ENCODE results near the gene SLC6A11.

DNA sequence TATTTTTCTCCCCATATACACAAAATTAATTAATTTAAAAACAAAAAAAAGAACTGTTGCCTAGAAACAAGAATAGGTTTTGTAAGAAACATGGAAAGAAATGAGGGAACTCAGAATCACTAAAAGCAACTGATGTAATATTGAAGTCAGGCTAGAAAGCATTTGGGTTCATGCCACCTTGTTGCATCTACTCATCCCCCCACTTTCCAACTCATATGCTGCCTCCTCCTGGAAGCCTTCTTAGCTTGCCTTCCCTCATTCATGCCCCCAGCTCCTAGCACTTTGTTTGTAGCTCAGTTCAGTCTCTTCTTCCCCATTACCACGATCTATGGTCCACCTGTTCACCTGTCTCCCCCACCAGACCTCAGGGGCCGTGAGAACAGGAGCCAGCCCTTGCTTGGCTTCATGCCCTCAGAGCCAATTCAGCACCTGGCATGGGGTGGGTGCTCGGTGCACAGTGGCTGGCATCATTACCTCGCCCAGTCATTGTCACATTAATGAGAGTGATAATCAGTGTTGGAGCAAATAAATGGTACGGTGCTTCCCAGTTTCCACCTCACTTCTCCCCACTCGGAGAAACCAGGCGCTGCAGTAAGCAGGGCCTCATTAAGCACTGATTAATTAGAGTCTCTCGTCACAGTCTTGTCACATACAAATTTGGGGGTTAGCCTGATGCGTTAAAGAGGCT lies 114.1 kb downstream of the SLC6A11 start:
- no peak for TF ChIP-seq POLR2A (IDR thresholded peaks at IDR 0.05)
- TF ChIP-seq, protein P1, sequence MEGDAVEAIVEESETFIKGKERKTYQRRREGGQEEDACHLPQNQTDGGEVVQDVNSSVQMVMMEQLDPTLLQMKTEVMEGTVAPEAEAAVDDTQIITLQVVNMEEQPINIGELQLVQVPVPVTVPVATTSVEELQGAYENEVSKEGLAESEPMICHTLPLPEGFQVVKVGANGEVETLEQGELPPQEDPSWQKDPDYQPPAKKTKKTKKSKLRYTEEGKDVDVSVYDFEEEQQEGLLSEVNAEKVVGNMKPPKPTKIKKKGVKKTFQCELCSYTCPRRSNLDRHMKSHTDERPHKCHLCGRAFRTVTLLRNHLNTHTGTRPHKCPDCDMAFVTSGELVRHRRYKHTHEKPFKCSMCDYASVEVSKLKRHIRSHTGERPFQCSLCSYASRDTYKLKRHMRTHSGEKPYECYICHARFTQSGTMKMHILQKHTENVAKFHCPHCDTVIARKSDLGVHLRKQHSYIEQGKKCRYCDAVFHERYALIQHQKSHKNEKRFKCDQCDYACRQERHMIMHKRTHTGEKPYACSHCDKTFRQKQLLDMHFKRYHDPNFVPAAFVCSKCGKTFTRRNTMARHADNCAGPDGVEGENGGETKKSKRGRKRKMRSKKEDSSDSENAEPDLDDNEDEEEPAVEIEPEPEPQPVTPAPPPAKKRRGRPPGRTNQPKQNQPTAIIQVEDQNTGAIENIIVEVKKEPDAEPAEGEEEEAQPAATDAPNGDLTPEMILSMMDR (IDR thresholded peaks at IDR 0.05): no peak
- no peak for TF ChIP-seq POLR2AphosphoS5 (IDR thresholded peaks at IDR 0.05)

All from gastroesophageal sphincter (tissue), 3 donors.